Endothelial cell of umbilical vein (primary cell): Measurements from ENCODE around the gene TUBB4B. TPM values are rescaled to one million over a fixed set of nuclear protein-coding genes. Genes with fewer than 3 reads are reported as not detected.
A peak's percentile ranks its signal among the peaks of the same experiment; 100 is the strongest.

Experiments used
- BruUV-seq: library from RNA; stranded (reverse); fragments of 400-500 nt; replicated peaks from 2 replicates; lab custom pipeline; 2021; lab: Mats Ljungman, UMichigan
- CTCF ChIA-PET: fragments of 300-600, 350-600 bp; sonication (Branson Sonifier 250); formaldehyde crosslinking; loops from one replicate; lab custom pipeline; 2021; ENCODE audit warnings: antibody characterized with exemption, inconsistent platforms; lab: Charles Lee
- POLR2A ChIA-PET: fragments of 300-600, 350-600 bp; sonication (Branson Sonifier 250); formaldehyde crosslinking; loops from one replicate; lab custom pipeline; 2021; ENCODE audit warnings: antibody characterized with exemption, inconsistent platforms; lab: Charles Lee
- DNase-seq: peaks from one replicate; pipeline ENCODE4 v3.0.0-alpha.2; 2011; ENCODE audit warnings: low read depth, low spot score
- FAIRE-seq: peaks from 2 replicates; lab custom pipeline; 2011; peaks lifted over from hg19 to GRCh38; lab: Jason Lieb, UNC
- H2AFZ ChIP-seq: 2 replicates; pipeline ENCODE4 v1.6.0; 2012; ENCODE audit warnings: low read depth, low read length, control low read depth, inconsistent platforms
- H3K27ac ChIP-seq: 2 replicates; pipeline ENCODE4 v1.5.1; 2011; ENCODE audit warnings: low read depth, mild to moderate bottlenecking, control low read depth, low read length, moderate library complexity; ENCODE audit not compliant: insufficient read depth
- H3K27me3 ChIP-seq, 2 experiments: 2 replicates each; pipeline versions ENCODE4 v1.6.0 to v1.6.1; 2011; ENCODE audit warnings: low read length in 2 of 2, mixed read lengths in 1 of 2; ENCODE audit not compliant: control insufficient read depth in 2 of 2, insufficient read depth in 2 of 2
- H3K36me3 ChIP-seq, 2 experiments: 2 replicates in 1 of 2; 3 replicates in 1 of 2; pipeline ENCODE4 v1.5.1; 2011; ENCODE audit warnings: low read length in 2 of 2, mild to moderate bottlenecking in 1 of 2, moderate library complexity in 1 of 2; ENCODE audit not compliant: control insufficient read depth in 2 of 2, insufficient read depth in 2 of 2; ENCODE audit errors: extremely low read depth in 1 of 2
- H3K4me1 ChIP-seq: 3 replicates; pipeline ENCODE4 v1.5.1; 2011; ENCODE audit warnings: mild to moderate bottlenecking, low read length; ENCODE audit not compliant: control insufficient read depth, insufficient read depth; ENCODE audit errors: extremely low read depth
- H3K4me2 ChIP-seq: 2 replicates; pipeline ENCODE4 v1.6.1; 2011; ENCODE audit warnings: low read length, control low read depth, mixed read lengths; ENCODE audit not compliant: insufficient read depth
- H3K4me3 ChIP-seq, 3 experiments: fragments of 200-600 bp in 1 of 3; sonication (generic), shearing (Covaris generic) in 1 of 3; replicated peaks in 1 of 3; 2 replicates each; pipeline ENCODE4 v1.5.1; 2011 to 2016; ENCODE audit warnings: control low read depth in 3 of 3, low read length in 3 of 3, mild to moderate bottlenecking in 2 of 3, inconsistent platforms in 1 of 3, low read depth in 1 of 3, moderate library complexity in 1 of 3; ENCODE audit not compliant: insufficient read depth in 1 of 3
- H3K79me2 ChIP-seq: 2 replicates; pipeline ENCODE4 v1.6.0; 2012; ENCODE audit warnings: low read length, inconsistent platforms; ENCODE audit not compliant: control insufficient read depth, insufficient read depth
- H3K9ac ChIP-seq: replicated peaks from 2 replicates; pipeline ENCODE3; 2011; ENCODE audit warnings: low read length, control low read depth; ENCODE audit not compliant: insufficient read depth; ENCODE audit errors: extremely low read depth
- H3K9me1 ChIP-seq: replicated peaks from 3 replicates; pipeline ENCODE4 v1.6.0; 2011; ENCODE audit warnings: mild to moderate bottlenecking, low read length; ENCODE audit not compliant: control insufficient read depth, insufficient read depth; ENCODE audit errors: extremely low read depth
- H3K9me3 ChIP-seq: replicated peaks from 2 replicates; pipeline ENCODE4 v1.5.1; 2012; ENCODE audit warnings: low read length, inconsistent platforms; ENCODE audit not compliant: control insufficient read depth, insufficient read depth
- H4K20me1 ChIP-seq: replicated peaks from 2 replicates; pipeline ENCODE3; 2011; ENCODE audit warnings: mild to moderate bottlenecking, low read length; ENCODE audit not compliant: control insufficient read depth, insufficient read depth; ENCODE audit errors: extremely low read depth
- FOS ChIP-seq: IDR thresholded peaks from 2 replicates; pipeline ENCODE4 v1.6.1; 2011; ENCODE audit warnings: mild to moderate bottlenecking, low read length, moderate library complexity, borderline replicate concordance; ENCODE audit not compliant: insufficient read depth
- MYC ChIP-seq: IDR thresholded peaks from one replicate; pipeline ENCODE4 v1.6.1; 2011; ENCODE audit warnings: mild to moderate bottlenecking, low read depth, low read length
- POLR2A ChIP-seq: IDR thresholded peaks from 2 replicates; pipeline ENCODE4 v1.6.1; 2012; ENCODE audit warnings: low read depth, mild to moderate bottlenecking, control low read depth, low read length
- dilution Hi-C: fragments of 300-500 bp; cut with MboI; formaldehyde crosslinking; loops from one replicate; pipeline ENCODE4 v1.15.0; 2019; ENCODE audit warnings: low sequenced_read_pairs; ENCODE audit not compliant: extremely low pct_ligation_motif_present
- intact Hi-C: fragments of 100-400 bp; cut with micrococcal nuclease; formaldehyde crosslinking; loops from one replicate; pipeline ENCODE4 v1.10.0; 2022
- polyA plus RNA-seq, 4 experiments: library from polyadenylated mRNA; depleted of rRNA in 3 of 4; stranded (reverse) in 3 of 4; unstranded in 1 of 4; fragments of >200 nt; gene quantifications; 2 replicates each; pipeline versions ENCODE4 v1.2.1 to v1.2.3, GENCODE V29; 2011 to 2012; ENCODE audit warnings: missing spikeins in 1 of 4
- total RNA-seq: library from RNA; stranded (reverse); gene quantifications from 2 replicates; pipeline ENCODE4 v1.2.3, GENCODE V29; 2021
- TF ChIP-seq, protein P1 (sequence below), 2 donors: IDR thresholded peaks; 1 replicate in 1 of 2; 2 replicates in 1 of 2; pipeline ENCODE4 v1.5.1; 2011; ENCODE audit warnings: low read length in 2 of 2, mild to moderate bottlenecking in 2 of 2, moderate library complexity in 2 of 2, control low read depth in 1 of 2, inconsistent platforms in 1 of 2, low read depth in 1 of 2; ENCODE audit not compliant: insufficient read depth in 1 of 2; ENCODE audit errors: extremely low read depth in 1 of 2

TUBB4B gene
- total and polyA plus RNA-seq, 2 donors (not counting 3 experiments of a cell fraction or from before 2014, with no cell fraction given), result 418 to 558 TPM

DNA sequence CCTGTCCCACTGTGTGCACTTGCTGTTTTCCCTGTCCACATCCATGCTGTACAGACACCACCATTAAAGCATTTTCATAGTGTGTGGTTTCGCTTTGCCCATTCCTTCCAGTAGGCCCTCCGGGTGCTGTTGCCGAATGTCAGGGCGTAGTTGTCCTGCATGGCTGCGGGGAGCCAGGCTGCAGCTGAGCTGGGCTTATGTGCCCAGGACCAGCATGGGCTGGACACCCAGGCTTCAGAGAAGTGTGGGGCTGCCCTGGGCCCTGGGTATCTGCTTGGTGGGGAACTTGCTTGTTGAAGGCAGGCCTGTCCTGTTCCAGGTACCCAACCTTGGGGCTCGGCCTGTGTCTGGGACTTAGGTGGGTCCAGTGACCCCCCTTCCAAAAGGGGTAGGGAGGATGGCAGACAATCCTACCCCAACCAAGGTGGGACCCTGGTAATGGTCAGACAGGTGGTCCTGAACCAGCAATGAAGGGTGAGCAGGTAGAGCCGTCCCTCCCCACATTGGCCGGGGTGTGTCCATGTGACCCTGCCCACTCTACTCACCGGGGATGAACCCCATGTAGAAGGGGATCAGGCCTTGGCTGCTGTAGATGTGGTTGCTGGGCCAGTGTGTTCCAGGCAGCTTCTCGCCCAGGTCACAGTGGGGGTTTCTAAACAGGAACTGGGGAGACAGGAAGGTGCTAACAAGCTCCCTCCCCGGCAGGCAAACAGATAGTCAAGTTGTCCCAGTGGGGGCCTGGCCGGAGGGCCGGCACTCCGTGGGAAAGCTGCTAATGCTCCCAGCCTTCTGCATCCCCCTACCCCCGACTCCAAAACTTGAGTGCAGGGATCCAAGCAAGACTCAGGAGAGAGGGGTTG, 2.8 kb downstream of the TUBB4B start:
- Histone ChIP-seq H3K9me1 (no peaks in the 10 kb centered on the region), H3K27me3 (no peaks in the 10 kb centered on the region), H3K4me2 (no peak overlapping the region), H3K9ac (no peak overlapping the region), H3K79me2 (peaks cover 24% of the 10 kb centered on the region), H4K20me1 (no peaks in the 10 kb centered on the region), H3K9me3 (no peaks in the 10 kb centered on the region), H2AFZ (no peak overlapping the region), H3K36me3 (peaks cover 6 to 16% of the 10 kb centered on the region in 2 experiments), H3K4me1 (peaks cover 13% of the 10 kb centered on the region), H3K27ac (no peak overlapping the region), H3K4me3 (no peak overlapping the region)
- intact Hi-C loops (no loop called here), dilution Hi-C loops (no loop called here)
- POLR2A ChIA-PET, result interaction anchor here (0.5 to 5.0 kb wide), 3 partner anchors 9 to 659 kb away, joined by 3 to 66 read pairs (median 4); partner anchors contain the start of genes NELFB and STPG3
- CTCF ChIA-PET, result interaction anchor here (2.1 to 2.7 kb wide), 2 partner anchors 7 to 10 kb away, joined by 13 to 15 read pairs; partner anchors contain the start of gene NELFB
- DNase-seq (no peak), FAIRE-seq (no peak)
- BruUV-seq, result no TSS peak
- peak; percentile 49 for TF ChIP-seq POLR2A
- no peak for TF ChIP-seq MYC

DNA sequence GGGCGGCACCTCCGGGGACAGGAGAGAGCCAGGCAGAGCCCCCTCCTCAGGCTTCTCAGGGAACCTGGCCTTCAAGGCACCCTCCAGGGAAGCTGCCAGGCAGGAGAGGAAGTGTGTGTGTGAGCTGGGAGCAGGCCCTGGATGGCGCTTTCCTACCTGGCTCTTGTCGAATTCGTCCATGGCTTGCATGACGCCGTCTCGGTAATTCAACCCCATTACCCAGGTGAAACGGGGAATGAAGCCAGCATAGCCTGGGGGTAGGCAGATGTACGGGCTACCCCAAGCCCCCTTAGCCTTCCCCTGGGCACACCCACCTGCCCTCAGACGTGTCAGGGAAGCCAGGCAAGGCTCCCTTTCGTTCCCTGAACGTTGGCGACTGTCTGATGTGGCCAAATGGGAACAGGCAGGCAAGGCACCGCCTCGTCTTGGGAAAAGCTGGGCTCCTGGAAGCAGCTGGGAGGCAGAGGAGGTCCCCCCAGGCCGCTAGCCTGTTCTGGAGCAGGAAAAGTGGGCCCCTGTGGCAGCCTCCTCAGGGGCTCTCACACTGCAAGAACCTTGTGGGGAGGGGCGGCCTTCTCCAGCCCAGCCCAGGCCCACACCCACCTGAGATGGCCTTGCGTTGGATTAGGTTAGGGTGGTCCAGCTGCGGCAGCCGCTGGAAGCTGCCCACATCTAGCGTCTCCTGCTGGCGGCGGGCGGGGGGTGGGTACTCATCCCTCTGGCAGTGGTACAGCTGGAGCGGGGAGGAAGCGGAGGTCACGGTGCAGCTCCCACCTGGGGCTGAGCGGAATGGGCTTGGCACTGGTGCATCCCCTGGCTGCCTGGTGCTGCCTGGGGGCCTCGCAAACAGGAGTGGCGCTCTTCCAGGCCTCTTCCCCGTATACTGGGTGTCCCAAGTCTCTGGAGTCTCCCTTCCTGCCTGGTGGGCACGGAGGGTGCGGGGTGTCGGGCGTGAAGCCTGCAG, 3.7 kb downstream of the TUBB4B start:
- Histone ChIP-seq H3K27me3 (no peaks in the 10 kb centered on the region), H3K4me3 (no peak overlapping the region), H3K9me3 (no peaks in the 10 kb centered on the region), H3K36me3 (peaks cover 6 to 16% of the 10 kb centered on the region in 2 experiments), H3K4me2 (no peak overlapping the region), H2AFZ (no peak overlapping the region), H3K79me2 (peaks cover 21% of the 10 kb centered on the region), H3K9ac (no peak overlapping the region), H3K9me1 (no peaks in the 10 kb centered on the region), H4K20me1 (no peaks in the 10 kb centered on the region), H3K4me1 (peaks cover 13% of the 10 kb centered on the region), H3K27ac (no peak overlapping the region)
- POLR2A ChIA-PET, result interaction anchor here (0.7 to 5.0 kb wide), 4 partner anchors 8 to 660 kb away, joined by 3 to 66 read pairs (median 4); partner anchors contain the start of genes NELFB and STPG3
- BruUV-seq, result no TSS peak
- intact Hi-C loops (no loop called here), dilution Hi-C loops (no loop called here)
- FAIRE-seq, result no peak
- CTCF ChIA-PET, result interaction anchor here (0.6 to 2.7 kb wide), 4 partner anchors 8 to 16 kb away, joined by 3 to 15 read pairs (median 8); partner anchors contain the start of gene NELFB
- no peak for TF ChIP-seq FOS
- TF ChIP-seq, protein P1, sequence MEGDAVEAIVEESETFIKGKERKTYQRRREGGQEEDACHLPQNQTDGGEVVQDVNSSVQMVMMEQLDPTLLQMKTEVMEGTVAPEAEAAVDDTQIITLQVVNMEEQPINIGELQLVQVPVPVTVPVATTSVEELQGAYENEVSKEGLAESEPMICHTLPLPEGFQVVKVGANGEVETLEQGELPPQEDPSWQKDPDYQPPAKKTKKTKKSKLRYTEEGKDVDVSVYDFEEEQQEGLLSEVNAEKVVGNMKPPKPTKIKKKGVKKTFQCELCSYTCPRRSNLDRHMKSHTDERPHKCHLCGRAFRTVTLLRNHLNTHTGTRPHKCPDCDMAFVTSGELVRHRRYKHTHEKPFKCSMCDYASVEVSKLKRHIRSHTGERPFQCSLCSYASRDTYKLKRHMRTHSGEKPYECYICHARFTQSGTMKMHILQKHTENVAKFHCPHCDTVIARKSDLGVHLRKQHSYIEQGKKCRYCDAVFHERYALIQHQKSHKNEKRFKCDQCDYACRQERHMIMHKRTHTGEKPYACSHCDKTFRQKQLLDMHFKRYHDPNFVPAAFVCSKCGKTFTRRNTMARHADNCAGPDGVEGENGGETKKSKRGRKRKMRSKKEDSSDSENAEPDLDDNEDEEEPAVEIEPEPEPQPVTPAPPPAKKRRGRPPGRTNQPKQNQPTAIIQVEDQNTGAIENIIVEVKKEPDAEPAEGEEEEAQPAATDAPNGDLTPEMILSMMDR (IDR thresholded peaks at IDR 0.05; ENCODE audit: extremely low read depth in 1 of 2, insufficient read depth in 1 of 2, low read depth in 1 of 2, low read length in 2 of 2), result peak in 1 of 2 donors; percentile 9
- DNase-seq, result no peak
